ENCODE data around the gene MIDN. TPM values are rescaled to one million over a fixed set of nuclear protein-coding genes. Genes with fewer than 3 reads are reported as not detected.

Gene MIDN
- total RNA-seq, 1 donor from 2014 or later = 66.0 TPM

GRCh38 chr19:1308718-1309117, 60.3 kb downstream of the MIDN start:
- intact Hi-C loops (cut with micrococcal nuclease) = no loop called here

Other genes starting within 250 kb of the MIDN start
- gene GRIN3B, start 248.2 kb upstream of the MIDN start, total RNA-seq = not detected in 2 replicates
- 154 TPM in 2 replicates for gene TMEM259, start 227.5 kb upstream of the MIDN start, total RNA-seq
- gene RNU6-2, start 227.1 kb upstream of the MIDN start, total RNA-seq = not detected in 2 replicates
- gene CNN2, start 222.0 kb upstream of the MIDN start, total RNA-seq = 546 and 561 TPM in 2 replicates
- 44.1 and 44.3 TPM in 2 replicates for gene ABCA7, start 208.5 kb upstream of the MIDN start, total RNA-seq
- 402 and 407 TPM in 2 replicates for gene ARHGAP45, start 181.4 kb upstream of the MIDN start, total RNA-seq
- gene POLR2E, start 153.2 kb upstream of the MIDN start, total RNA-seq = 169 and 178 TPM in 2 replicates
- gene GPX4, start 144.6 kb upstream of the MIDN start, total RNA-seq = 115 TPM in 2 replicates
- gene SBNO2, start 74.3 kb upstream of the MIDN start, total RNA-seq = 63.2 and 67.2 TPM in 2 replicates
- gene STK11, start 42.8 kb upstream of the MIDN start, total RNA-seq = 61.2 and 61.8 TPM in 2 replicates
- 0.16 and 0.32 TPM in 2 replicates for gene CBARP, start 10.6 kb upstream of the MIDN start, total RNA-seq
- 181 and 213 TPM in 2 replicates for gene ATP5F1D, start 6.8 kb upstream of the MIDN start, total RNA-seq
- gene CIRBP, start 20.7 kb downstream of the MIDN start, total RNA-seq = 195 and 200 TPM in 2 replicates
- gene FAM174C, start 26.9 kb downstream of the MIDN start, total RNA-seq = 57.5 and 57.8 TPM in 2 replicates
- gene EFNA2, start 37.3 kb downstream of the MIDN start, total RNA-seq = not detected in 2 replicates
- 92.2 and 97.5 TPM in 2 replicates for gene NDUFS7, start 135.3 kb downstream of the MIDN start, total RNA-seq
- 30.9 TPM in 2 replicates for gene GAMT, start 153.0 kb downstream of the MIDN start, total RNA-seq
- 239 and 250 TPM in 2 replicates for gene DAZAP1, start 159.0 kb downstream of the MIDN start, total RNA-seq
- gene RPS15, start 189.8 kb downstream of the MIDN start, total RNA-seq = 1,282 and 1,301 TPM in 2 replicates
- 0.05 TPM in 2 replicates for gene APC2, start 201.5 kb downstream of the MIDN start, total RNA-seq
- 42.3 and 43.3 TPM in 2 replicates for gene C19orf25, start 230.6 kb downstream of the MIDN start, total RNA-seq
- 1.3 and 2.2 TPM in 2 replicates for gene PCSK4, start 241.8 kb downstream of the MIDN start, total RNA-seq
- 1.3 and 1.7 TPM in 2 replicates for gene REEP6, start 242.6 kb downstream of the MIDN start, total RNA-seq